G401 (cell line): ENCODE measurements around the gene LINGO3. TPM values are rescaled to one million over a fixed set of nuclear protein-coding genes. Genes with fewer than 3 reads are reported as not detected.

Experiments
- DNase-seq: peaks from one replicate; pipeline ENCODE4 v3.0.0-alpha.2; 2015; ENCODE audit warnings: low spot score
- in situ Hi-C: cut with HindIII; loops from 2 replicates; pipeline ENCODE4 v1.10.0; 2016; ENCODE audit warnings: low sequenced_read_pairs, mixed read lengths
- total RNA-seq: library from RNA; depleted of rRNA; stranded (reverse); fragments of >200 nt; shearing (Covaris generic); gene quantifications from 2 replicates; pipeline ENCODE4 v1.2.3, GENCODE V29; 2014

LINGO3 gene
- total RNA-seq, 1 experiment from 2014 or later: not detected

GRCh38 chr19:2312820-2313501, 5.0 kb upstream of the LINGO3 start:
- DNase-seq: no peak
- in situ Hi-C loops: no loop called here

GRCh38 chr19:2311093-2311492, 3.1 kb upstream of the LINGO3 start:
- DNase-seq: no peak
- in situ Hi-C loops: no loop called here

- DNase-seq: peak; percentile 39
- in situ Hi-C loops: no loop called here
Observed at GRCh38 chr19:2309734-2310362, 1.9 kb upstream of the LINGO3 start.

GRCh38 chr19:2307518-2308012, 389 bp downstream of the LINGO3 start:
- DNase-seq: no peak
- in situ Hi-C loops: no loop called here

- in situ Hi-C loops: no loop called here
- no peak for DNase-seq
Observed at GRCh38 chr19:2306971-2307370, 983 bp downstream of the LINGO3 start.

GRCh38 chr19:2306281-2306806, 1.6 kb downstream of the LINGO3 start:
- no peak for DNase-seq
- in situ Hi-C loops: no loop called here

GRCh38 chr19:2305452-2306280, 2.3 kb downstream of the LINGO3 start:
- in situ Hi-C loops: no loop called here
- DNase-seq: no peak

- in situ Hi-C loops: no loop called here
- DNase-seq: no peak
Observed at GRCh38 chr19:2303211-2303798, 4.6 kb downstream of the LINGO3 start.

GRCh38 chr19:2302319-2303210, 5.4 kb downstream of the LINGO3 start:
- in situ Hi-C loops: no loop called here

GRCh38 chr19:2300533-2300932, 7.4 kb downstream of the LINGO3 start:
- in situ Hi-C loops: no loop called here
- no peak for DNase-seq

More at GRCh38 chr19:2302319-2303210, 5.4 kb downstream of the LINGO3 start:
- DNase-seq: no peak

GRCh38 chr19:2296141-2296540, 11.8 kb downstream of the LINGO3 start:
- no peak for DNase-seq
- in situ Hi-C loops: no loop called here

- in situ Hi-C loops: no loop called here
- DNase-seq: peak; percentile 59
Observed at GRCh38 chr19:2294687-2295335, 13.1 kb downstream of the LINGO3 start.

GRCh38 chr19:2291185-2291751, 16.7 kb downstream of the LINGO3 start:
- in situ Hi-C loops: no loop called here

GRCh38 chr19:2290441-2291184, 17.3 kb downstream of the LINGO3 start:
- no peak for DNase-seq
- in situ Hi-C loops: no loop called here

More at GRCh38 chr19:2291185-2291751, 16.7 kb downstream of the LINGO3 start:
- DNase-seq: no peak

GRCh38 chr19:2289714-2290435, 18.1 kb downstream of the LINGO3 start:
- in situ Hi-C loops: no loop called here
- DNase-seq: no peak
